SK-N-SH (cell line): ENCODE results near the gene PRKN. TPM values are rescaled to one million over a fixed set of nuclear protein-coding genes. Genes with fewer than 3 reads are reported as not detected.

ENCODE experiments used
- CTCF ChIA-PET: fragments of 300-600, 350-600 bp; formaldehyde crosslinking; extraction: SDS; loops from one replicate; lab custom pipeline; 2021; lab: Yijun Ruan, JAX
- POLR2A ChIA-PET: fragments of 350-600 bp; sonication (Branson Sonifier 250); formaldehyde crosslinking; extraction: SDS; loops from one replicate; lab custom pipeline; 2020; ENCODE audit warnings: antibody characterized with exemption, inconsistent platforms; lab: Yijun Ruan, JAX
- DNase-seq: peaks from one replicate; pipeline ENCODE4 v3.0.0; 2012
- H2AFZ ChIP-seq: fragments of 200-600 bp; sonication (generic); 2 replicates; pipeline ENCODE4 v1.8.1; 2016; ENCODE audit warnings: antibody characterized with exemption, mild to moderate bottlenecking, low read depth
- H3F3A ChIP-seq: fragments of 200-600 bp; sonication (generic); replicated peaks from 2 replicates; pipeline ENCODE3; 2016; ENCODE audit warnings: antibody characterized with exemption, mild to moderate bottlenecking; ENCODE audit not compliant: insufficient read depth
- H3K27ac ChIP-seq, 2 experiments: fragments of 200-500 bp in 1 of 2; fragments of 200-600 bp in 1 of 2; sonication (Bioruptor generic) in 1 of 2; sonication (generic), shearing (Covaris generic) in 1 of 2; 2 replicates each; pipeline versions ENCODE4 v1.5.1 to v1.6.1; 2014 to 2016; ENCODE audit warnings: low read depth in 2 of 2, inconsistent platforms in 1 of 2, low read length in 1 of 2, mild to moderate bottlenecking in 1 of 2, mixed read lengths in 1 of 2
- H3K27me3 ChIP-seq: fragments of 200-600 bp; sonication (generic), shearing (Covaris generic); 2 replicates; pipeline ENCODE4 v1.6.1; 2016; ENCODE audit warnings: mixed run types; ENCODE audit not compliant: insufficient read depth
- H3K36me3 ChIP-seq, 2 experiments: fragments of 200-500 bp in 1 of 2; fragments of 200-600 bp in 1 of 2; sonication (Bioruptor generic) in 1 of 2; sonication (generic) in 1 of 2; replicated peaks in 1 of 2; 2 replicates each; pipeline versions ENCODE3 to v1.5.1; 2014 to 2016; ENCODE audit warnings: low read length in 1 of 2, mild to moderate bottlenecking in 1 of 2; ENCODE audit not compliant: insufficient read depth in 2 of 2, control insufficient read depth in 1 of 2
- H3K4me1 ChIP-seq, 2 experiments: fragments of 200-500 bp in 1 of 2; fragments of 200-600 bp in 1 of 2; sonication (Bioruptor generic) in 1 of 2; sonication (generic), shearing (Covaris generic) in 1 of 2; 2 replicates each; pipeline versions ENCODE4 v1.5.1 to v1.6.1; 2014 to 2016; ENCODE audit warnings: low read depth in 1 of 2, low read length in 1 of 2, mixed run types in 1 of 2; ENCODE audit not compliant: insufficient read depth in 2 of 2, control insufficient read depth in 1 of 2
- H3K4me2 ChIP-seq: fragments of 200-600 bp; sonication (generic), shearing (Covaris generic); 2 replicates; pipeline ENCODE4 v1.6.1; 2017; ENCODE audit warnings: mixed run types
- H3K4me3 ChIP-seq, 2 experiments: fragments of 200-500 bp in 1 of 2; fragments of 200-600 bp in 1 of 2; sonication (Bioruptor generic) in 1 of 2; sonication (generic), shearing (Covaris generic) in 1 of 2; 2 replicates each; pipeline versions ENCODE4 v1.5.1 to v1.8.1; 2014 to 2016; ENCODE audit warnings: low read depth in 2 of 2, inconsistent platforms in 1 of 2, low read length in 1 of 2, mild to moderate bottlenecking in 1 of 2, mixed read lengths in 1 of 2, moderate library complexity in 1 of 2
- H3K79me2 ChIP-seq: fragments of 200-600 bp; sonication (generic); 2 replicates; pipeline ENCODE4 v1.8.1; 2017; ENCODE audit warnings: mild to moderate bottlenecking; ENCODE audit not compliant: insufficient read depth
- H3K9ac ChIP-seq: fragments of 200-600 bp; sonication (generic); 2 replicates; pipeline ENCODE4 v1.6.1; 2017; ENCODE audit warnings: mixed run types
- H3K9me2 ChIP-seq: fragments of 200-600 bp; sonication (generic); 2 replicates; pipeline ENCODE4 v1.6.1; 2017; ENCODE audit warnings: mixed run types
- H3K9me3 ChIP-seq: fragments of 200-600 bp; sonication (generic); 2 replicates; pipeline ENCODE4 v1.6.1; 2017; ENCODE audit warnings: mixed run types, mild to moderate bottlenecking, moderate library complexity
- H4K20me1 ChIP-seq: fragments of 200-600 bp; sonication (generic); 2 replicates; pipeline ENCODE4 v1.6.1; 2017; ENCODE audit warnings: mild to moderate bottlenecking, mixed run types; ENCODE audit not compliant: insufficient read depth
- EP300 ChIP-seq, 2 experiments: IDR thresholded peaks; 2 replicates each; pipeline versions ENCODE4 v1.4.0 to v1.6.1; 2012; ENCODE audit warnings: borderline replicate concordance in 1 of 2, low read depth in 1 of 2, low read length in 1 of 2
- GATA2 ChIP-seq: sonication (generic); formaldehyde crosslinking; IDR thresholded peaks from 2 replicates; pipeline ENCODE4 v1.5.0; 2020; ENCODE audit warnings: mild to moderate bottlenecking, missing genetic modification reagents
- MEF2A ChIP-seq: IDR thresholded peaks from 2 replicates; pipeline ENCODE4 v1.4.0; 2012; ENCODE audit warnings: low read depth, borderline replicate concordance
- MXI1 ChIP-seq: IDR thresholded peaks from 2 replicates; pipeline ENCODE4 v1.6.1; 2012; ENCODE audit warnings: mild to moderate bottlenecking, low read depth, low read length, improper control_type of control experiment
- RCOR1 ChIP-seq: fragments of 150-350 bp; IDR thresholded peaks from 2 replicates; pipeline ENCODE4 v1.6.1; 2017; ENCODE audit warnings: antibody characterized with exemption, low read length
- REST ChIP-seq: IDR thresholded peaks from 2 replicates; pipeline ENCODE4 v1.6.1; 2012; ENCODE audit warnings: mild to moderate bottlenecking, low read depth, low read length, moderate library complexity
- RFX5 ChIP-seq: IDR thresholded peaks from 2 replicates; pipeline ENCODE4 v1.6.1; 2012; ENCODE audit warnings: mild to moderate bottlenecking, improper control_type of control experiment, low read length
- RXRA ChIP-seq: IDR thresholded peaks from 2 replicates; pipeline ENCODE4 v1.4.0; 2012; ENCODE audit warnings: low read depth, mild to moderate bottlenecking, borderline replicate concordance
- WGBS: methylation state at CpG from one replicate; pipeline ENCODE4 v1.1.6; 2017; ENCODE audit warnings: low lambda C conversion rate; 5-methylcytosine and 5-hydroxymethylcytosine counted together
- polyA plus RNA-seq, 3 experiments: library from polyadenylated mRNA; depleted of rRNA; stranded (reverse); fragments of >200 nt; gene quantifications; 2 replicates each; pipeline ENCODE4 v1.2.3, GENCODE V29; 2012
- TF ChIP-seq, protein P1 (sequence below): IDR thresholded peaks from 2 replicates; pipeline ENCODE4 v1.4.0; 2012; ENCODE audit warnings: low read depth, borderline replicate concordance
- TF ChIP-seq, protein P2 (sequence below): IDR thresholded peaks from 2 replicates; pipeline ENCODE4 v1.4.0; 2012; ENCODE audit warnings: low read depth

Gene PRKN
- polyA plus RNA-seq, 1 of the 3 experiments (the other 2 are of a cell fraction), result 0.76 TPM

DNA sequence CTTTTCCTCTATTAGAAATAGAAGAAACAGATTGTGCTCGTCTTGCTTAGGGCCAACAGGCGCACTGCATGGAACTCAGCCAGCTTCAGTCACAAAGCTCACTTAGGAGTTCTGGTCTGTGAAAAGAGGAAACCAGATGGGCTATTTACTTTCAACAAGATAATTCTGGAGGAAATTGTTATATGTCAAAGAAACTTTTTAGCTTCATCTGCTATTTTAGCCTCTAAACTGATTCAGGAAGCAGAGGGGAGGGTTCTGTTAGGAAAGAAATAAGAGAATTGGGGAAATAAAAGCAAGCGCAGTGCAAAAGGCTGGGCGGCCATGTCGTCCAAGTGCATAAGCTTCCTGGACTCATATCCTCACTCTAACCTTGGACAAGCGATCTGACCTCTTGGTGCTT lies 21.3 kb downstream of the PRKN start:
- Histone ChIP-seq H3K4me3 (no peak overlapping the region), H4K20me1 (no peaks in the 10 kb centered on the region), H3K27me3 (no peaks in the 10 kb centered on the region), H3K4me2 (no peak overlapping the region), H3K9ac (no peak overlapping the region), H3K27ac (peak overlapping the region in 1 of 2 experiments; percentile 89; a peak in 2 of 4 replicates), H3K9me3 (no peaks in the 10 kb centered on the region), H3K9me2 (no peaks in the 10 kb centered on the region), H2AFZ (no peak overlapping the region), H3F3A (no peaks in the 10 kb centered on the region), H3K4me1 (peaks cover 0 to 8% of the 10 kb centered on the region in 2 experiments; a peak in 2 of 4 replicates), H3K36me3 (no peaks in the 10 kb centered on the region), H3K79me2 (no peaks in the 10 kb centered on the region)
- POLR2A ChIA-PET, result no interaction called here
- TF ChIP-seq MXI1, result no peak
- peak in 1 of 2 experiments; percentile 78; a peak in 1 of 4 replicates for TF ChIP-seq EP300 (IDR thresholded peaks at IDR 0.05; ENCODE audit: borderline replicate concordance in 1 of 2, low read depth in 1 of 2, low read length in 1 of 2)
- 63% methylated on average over 6 of the region's 6 CpGs for WGBS
- DNase-seq, result peak; percentile 50
- CTCF ChIA-PET, result interaction anchor here (1.3 to 1.8 kb wide), 3 partner anchors 9 to 168 kb away, joined by 3 to 6 read pairs (median 5); no protein-coding TSS in a partner anchor

DNA sequence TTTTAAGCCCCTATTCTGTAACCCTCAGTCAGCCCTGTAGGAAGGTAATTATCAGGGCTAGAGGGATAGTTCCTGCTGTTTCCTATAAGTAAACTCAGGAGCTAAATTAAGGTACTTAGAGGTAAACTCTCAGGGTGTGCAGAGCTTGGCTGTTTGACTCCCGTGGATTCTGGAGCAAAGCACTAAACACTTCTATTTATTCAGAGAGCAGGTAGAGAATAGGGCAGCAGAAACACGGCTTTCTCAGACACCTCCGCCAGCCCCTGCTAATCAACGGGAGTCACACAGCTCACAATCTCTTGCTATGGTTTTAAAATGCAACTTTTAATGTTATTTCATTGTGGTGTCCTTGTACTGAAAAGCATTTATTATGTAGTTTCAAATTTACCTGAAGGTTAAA lies 21.8 kb downstream of the PRKN start:
- TF ChIP-seq REST (no peak), MEF2A (no peak), GATA2 (CRISPR knock-in tag) (no peak), EP300 (IDR thresholded peaks at IDR 0.05; ENCODE audit: borderline replicate concordance in 1 of 2, low read depth in 1 of 2, low read length in 1 of 2) (no peak), RFX5 (no peak), RXRA (no peak), RCOR1 (no peak)
- TF ChIP-seq, protein P1, sequence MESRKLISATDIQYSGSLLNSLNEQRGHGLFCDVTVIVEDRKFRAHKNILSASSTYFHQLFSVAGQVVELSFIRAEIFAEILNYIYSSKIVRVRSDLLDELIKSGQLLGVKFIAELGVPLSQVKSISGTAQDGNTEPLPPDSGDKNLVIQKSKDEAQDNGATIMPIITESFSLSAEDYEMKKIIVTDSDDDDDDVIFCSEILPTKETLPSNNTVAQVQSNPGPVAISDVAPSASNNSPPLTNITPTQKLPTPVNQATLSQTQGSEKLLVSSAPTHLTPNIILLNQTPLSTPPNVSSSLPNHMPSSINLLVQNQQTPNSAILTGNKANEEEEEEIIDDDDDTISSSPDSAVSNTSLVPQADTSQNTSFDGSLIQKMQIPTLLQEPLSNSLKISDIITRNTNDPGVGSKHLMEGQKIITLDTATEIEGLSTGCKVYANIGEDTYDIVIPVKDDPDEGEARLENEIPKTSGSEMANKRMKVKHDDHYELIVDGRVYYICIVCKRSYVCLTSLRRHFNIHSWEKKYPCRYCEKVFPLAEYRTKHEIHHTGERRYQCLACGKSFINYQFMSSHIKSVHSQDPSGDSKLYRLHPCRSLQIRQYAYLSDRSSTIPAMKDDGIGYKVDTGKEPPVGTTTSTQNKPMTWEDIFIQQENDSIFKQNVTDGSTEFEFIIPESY, result no peak
- TF ChIP-seq, protein P2, sequence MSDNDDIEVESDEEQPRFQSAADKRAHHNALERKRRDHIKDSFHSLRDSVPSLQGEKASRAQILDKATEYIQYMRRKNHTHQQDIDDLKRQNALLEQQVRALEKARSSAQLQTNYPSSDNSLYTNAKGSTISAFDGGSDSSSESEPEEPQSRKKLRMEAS, result no peak
- H3K4me1 ChIP-seq, result peaks cover 0 to 8% of the 10 kb centered on the region in 2 experiments; a peak in 2 of 4 replicates
- ChIA-PET CTCF (interaction anchor here (1.3 to 1.8 kb wide), 3 partner anchors 9 to 168 kb away, joined by 3 to 6 read pairs (median 5); no protein-coding TSS in a partner anchor), POLR2A (no interaction called here)
- H3K27me3 ChIP-seq, result no peaks in the 10 kb centered on the region
- no peak overlapping the region for H3K4me3 ChIP-seq
- H3K4me2 ChIP-seq, result no peak overlapping the region
- H3K27ac ChIP-seq, result peak overlapping the region in 1 of 2 experiments; percentile 62; a peak in 2 of 4 replicates
- no peaks in the 10 kb centered on the region for H3K36me3 ChIP-seq
- H4K20me1 ChIP-seq, result no peaks in the 10 kb centered on the region
- H3F3A ChIP-seq, result no peaks in the 10 kb centered on the region
- H3K9me3 ChIP-seq, result no peaks in the 10 kb centered on the region
- DNase-seq, result no peak
- H3K9me2 ChIP-seq, result no peaks in the 10 kb centered on the region
- WGBS, result 60% methylated on average over 4 of the region's 4 CpGs
- H3K9ac ChIP-seq, result no peak overlapping the region
- no peaks in the 10 kb centered on the region for H3K79me2 ChIP-seq
- no peak overlapping the region for H2AFZ ChIP-seq
